ENCODE data around the gene TCL1A. TPM values are rescaled to one million over a fixed set of nuclear protein-coding genes. Genes with fewer than 3 reads are reported as not detected.

TCL1A gene
- total and polyA plus RNA-seq, 4 donors = 0.14 to 17.2 (median 0.68) TPM

DNA sequence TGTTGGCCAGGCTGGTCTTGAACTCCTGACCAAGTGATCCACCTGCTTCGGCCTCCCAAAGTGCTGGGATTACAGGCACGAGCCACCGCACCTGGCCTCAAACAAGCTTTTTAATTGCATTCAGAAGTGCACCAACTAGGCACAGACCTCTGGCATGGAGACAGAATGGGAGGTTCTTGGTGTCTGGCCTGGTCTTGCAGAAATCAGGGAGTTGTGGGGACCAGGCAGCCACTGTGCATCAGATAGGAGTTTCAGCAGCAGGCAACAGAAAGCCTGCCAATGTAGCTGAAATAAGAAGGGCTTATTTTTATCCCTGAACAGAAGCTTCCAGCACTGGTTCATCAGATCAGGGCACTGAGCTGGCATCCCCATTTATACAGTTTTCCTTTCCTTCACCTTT lies 49.9 kb downstream of the TCL1A start:
- H3K4me1 ChIP-seq (ENCODE audit: control insufficient read depth in 4 of 4, insufficient read depth in 4 of 4, low read length in 3 of 4) = peaks cover 0 to 9% (median 2%) of the 10 kb centered on the region in 4 donors
- H3K27ac ChIP-seq (ENCODE audit: low read depth in 1 of 2, low read length in 2 of 2) = no peak overlapping the region
- H3K27me3 ChIP-seq (ENCODE audit: control insufficient read depth in 4 of 4, insufficient read depth in 4 of 4, low read length in 3 of 4) = no peaks in the 10 kb centered on the region
- H3K9me3 ChIP-seq (ENCODE audit: control insufficient read depth in 4 of 4, low read length in 3 of 4) = peaks cover 0 to 2% (median 0%) of the 10 kb centered on the region in 4 donors
- 85% methylated on average over 3 of the region's 3 CpGs for WGBS
- no peak for TF ChIP-seq SP1 (IDR thresholded peaks at IDR 0.05)
- DNase-seq (ENCODE audit: low spot score) = no peak
- H3K4me3 ChIP-seq (ENCODE audit: low read depth in 1 of 3, low read length in 3 of 3) = no peak overlapping the region
- no peak overlapping the region for H3K9ac ChIP-seq (ENCODE audit: low read depth in 1 of 2, low read length in 2 of 2)
- H3K36me3 ChIP-seq (ENCODE audit: control insufficient read depth in 4 of 4, insufficient read depth in 3 of 4, low read depth in 1 of 4, low read length in 3 of 4) = no peaks in the 10 kb centered on the region

DNA sequence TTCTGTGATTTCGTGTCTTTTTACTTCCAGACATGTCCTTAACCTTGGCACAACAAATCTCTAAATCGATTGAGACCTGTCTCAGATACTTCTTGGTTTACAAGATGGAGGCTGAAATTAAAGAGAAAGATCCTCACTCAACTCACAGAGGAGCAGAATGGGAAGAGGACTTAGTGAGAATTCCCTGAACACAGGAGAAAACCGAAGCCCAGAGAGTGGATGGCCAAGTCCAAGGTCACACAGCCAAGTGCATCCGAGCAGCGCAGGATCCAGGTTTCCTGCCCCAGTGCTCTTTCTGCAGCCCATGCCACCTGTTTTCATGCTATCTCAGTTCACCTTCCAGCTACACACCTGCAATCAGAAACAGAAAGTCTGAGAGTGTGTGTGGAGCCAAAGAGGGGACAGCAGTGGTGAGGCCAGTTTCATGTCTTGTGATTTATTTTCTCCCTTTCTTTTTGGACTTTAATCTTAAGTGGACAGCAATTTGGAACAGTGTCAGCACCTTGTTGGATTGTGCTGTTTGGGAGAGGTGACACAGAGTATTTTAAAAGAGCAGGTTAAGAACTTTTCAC lies 50.6 kb downstream of the TCL1A start:
- Histone ChIP-seq H3K27ac (ENCODE audit: low read depth in 1 of 2, low read length in 2 of 2) (no peak overlapping the region), H3K36me3 (ENCODE audit: control insufficient read depth in 4 of 4, insufficient read depth in 3 of 4, low read depth in 1 of 4, low read length in 3 of 4) (no peaks in the 10 kb centered on the region), H3K9me3 (ENCODE audit: control insufficient read depth in 4 of 4, low read length in 3 of 4) (peaks cover 0 to 2% (median 0%) of the 10 kb centered on the region in 4 donors), H3K4me1 (ENCODE audit: control insufficient read depth in 4 of 4, insufficient read depth in 4 of 4, low read length in 3 of 4) (peaks cover 0 to 9% (median 2%) of the 10 kb centered on the region in 4 donors), H3K9ac (ENCODE audit: low read depth in 1 of 2, low read length in 2 of 2) (no peak overlapping the region), H3K4me3 (ENCODE audit: low read depth in 1 of 3, low read length in 3 of 3) (no peak overlapping the region), H3K27me3 (ENCODE audit: control insufficient read depth in 4 of 4, insufficient read depth in 4 of 4, low read length in 3 of 4) (no peaks in the 10 kb centered on the region)
- 59% methylated on average over 5 of the region's 5 CpGs for WGBS
- no peak for DNase-seq (ENCODE audit: low spot score)
- TF ChIP-seq JUND (IDR thresholded peaks at IDR 0.05) = no peak
- TF ChIP-seq TAF1 (conservative IDR thresholded peaks at IDR 0.05) = no peak
- TF ChIP-seq RAD21 (IDR thresholded peaks at IDR 0.05) = no peak
- TF ChIP-seq, protein P1, sequence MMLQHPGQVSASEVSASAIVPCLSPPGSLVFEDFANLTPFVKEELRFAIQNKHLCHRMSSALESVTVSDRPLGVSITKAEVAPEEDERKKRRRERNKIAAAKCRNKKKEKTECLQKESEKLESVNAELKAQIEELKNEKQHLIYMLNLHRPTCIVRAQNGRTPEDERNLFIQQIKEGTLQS (IDR thresholded peaks at IDR 0.05) = no peak
- no peak for TF ChIP-seq NR2F2 (IDR thresholded peaks at IDR 0.05)
- TF ChIP-seq, protein P2, sequence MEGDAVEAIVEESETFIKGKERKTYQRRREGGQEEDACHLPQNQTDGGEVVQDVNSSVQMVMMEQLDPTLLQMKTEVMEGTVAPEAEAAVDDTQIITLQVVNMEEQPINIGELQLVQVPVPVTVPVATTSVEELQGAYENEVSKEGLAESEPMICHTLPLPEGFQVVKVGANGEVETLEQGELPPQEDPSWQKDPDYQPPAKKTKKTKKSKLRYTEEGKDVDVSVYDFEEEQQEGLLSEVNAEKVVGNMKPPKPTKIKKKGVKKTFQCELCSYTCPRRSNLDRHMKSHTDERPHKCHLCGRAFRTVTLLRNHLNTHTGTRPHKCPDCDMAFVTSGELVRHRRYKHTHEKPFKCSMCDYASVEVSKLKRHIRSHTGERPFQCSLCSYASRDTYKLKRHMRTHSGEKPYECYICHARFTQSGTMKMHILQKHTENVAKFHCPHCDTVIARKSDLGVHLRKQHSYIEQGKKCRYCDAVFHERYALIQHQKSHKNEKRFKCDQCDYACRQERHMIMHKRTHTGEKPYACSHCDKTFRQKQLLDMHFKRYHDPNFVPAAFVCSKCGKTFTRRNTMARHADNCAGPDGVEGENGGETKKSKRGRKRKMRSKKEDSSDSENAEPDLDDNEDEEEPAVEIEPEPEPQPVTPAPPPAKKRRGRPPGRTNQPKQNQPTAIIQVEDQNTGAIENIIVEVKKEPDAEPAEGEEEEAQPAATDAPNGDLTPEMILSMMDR (IDR thresholded peaks at IDR 0.05; ENCODE audit: low read depth, low read length, missing input control) = no peak
- TF ChIP-seq SP1 (IDR thresholded peaks at IDR 0.05) = no peak
- TF ChIP-seq, protein P3, sequence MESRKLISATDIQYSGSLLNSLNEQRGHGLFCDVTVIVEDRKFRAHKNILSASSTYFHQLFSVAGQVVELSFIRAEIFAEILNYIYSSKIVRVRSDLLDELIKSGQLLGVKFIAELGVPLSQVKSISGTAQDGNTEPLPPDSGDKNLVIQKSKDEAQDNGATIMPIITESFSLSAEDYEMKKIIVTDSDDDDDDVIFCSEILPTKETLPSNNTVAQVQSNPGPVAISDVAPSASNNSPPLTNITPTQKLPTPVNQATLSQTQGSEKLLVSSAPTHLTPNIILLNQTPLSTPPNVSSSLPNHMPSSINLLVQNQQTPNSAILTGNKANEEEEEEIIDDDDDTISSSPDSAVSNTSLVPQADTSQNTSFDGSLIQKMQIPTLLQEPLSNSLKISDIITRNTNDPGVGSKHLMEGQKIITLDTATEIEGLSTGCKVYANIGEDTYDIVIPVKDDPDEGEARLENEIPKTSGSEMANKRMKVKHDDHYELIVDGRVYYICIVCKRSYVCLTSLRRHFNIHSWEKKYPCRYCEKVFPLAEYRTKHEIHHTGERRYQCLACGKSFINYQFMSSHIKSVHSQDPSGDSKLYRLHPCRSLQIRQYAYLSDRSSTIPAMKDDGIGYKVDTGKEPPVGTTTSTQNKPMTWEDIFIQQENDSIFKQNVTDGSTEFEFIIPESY (IDR thresholded peaks at IDR 0.05) = no peak
- no peak for TF ChIP-seq RXRA (IDR thresholded peaks at IDR 0.05)
- TF ChIP-seq FOXA2 (IDR thresholded peaks at IDR 0.05) = no peak

DNA sequence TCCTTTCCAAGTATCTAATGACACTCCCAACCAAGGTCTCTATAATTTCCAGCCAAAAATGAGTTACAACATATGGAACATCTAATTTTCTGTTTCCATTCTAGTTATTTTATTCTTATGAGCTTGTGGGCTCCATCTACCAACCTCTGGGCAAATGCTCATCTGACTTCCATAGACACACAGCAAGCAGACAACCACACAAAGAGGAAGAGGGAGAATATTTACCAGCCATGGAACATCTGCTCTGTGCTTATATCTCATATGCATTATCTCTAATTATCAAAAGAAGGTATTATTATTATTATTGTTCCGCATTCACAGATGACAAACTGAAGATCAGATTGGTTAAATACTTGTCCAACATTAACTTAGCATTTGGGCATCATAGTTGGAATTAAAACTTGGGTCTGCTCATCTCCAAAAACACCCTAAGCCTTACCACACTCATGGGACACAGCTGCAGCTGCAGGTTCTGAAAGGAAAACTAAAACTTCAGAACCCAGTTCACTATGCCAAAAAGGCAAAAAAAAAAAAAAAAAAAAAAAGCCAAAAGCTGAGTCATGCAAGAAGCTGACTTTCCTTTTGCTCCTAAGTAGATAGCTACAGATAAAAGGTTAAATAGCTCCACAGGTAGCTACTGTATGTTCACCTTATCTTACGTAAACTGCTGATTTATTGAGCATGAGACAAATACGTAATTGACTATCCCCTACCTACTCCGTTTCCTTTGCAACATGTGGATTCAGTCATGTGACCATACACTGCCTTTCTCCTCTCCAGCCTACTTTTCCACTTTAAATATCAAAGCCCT lies 51.3 kb downstream of the TCL1A start:
- Histone ChIP-seq H3K36me3 (ENCODE audit: control insufficient read depth in 4 of 4, insufficient read depth in 3 of 4, low read depth in 1 of 4, low read length in 3 of 4) (no peaks in the 10 kb centered on the region), H3K9me3 (ENCODE audit: control insufficient read depth in 4 of 4, low read length in 3 of 4) (peaks cover 0 to 2% (median 0%) of the 10 kb centered on the region in 4 donors), H3K9ac (ENCODE audit: low read depth in 1 of 2, low read length in 2 of 2) (no peak overlapping the region), H3K27me3 (ENCODE audit: control insufficient read depth in 4 of 4, insufficient read depth in 4 of 4, low read length in 3 of 4) (no peaks in the 10 kb centered on the region), H3K4me1 (ENCODE audit: control insufficient read depth in 4 of 4, insufficient read depth in 4 of 4, low read length in 3 of 4) (peaks cover 0 to 9% (median 2%) of the 10 kb centered on the region in 4 donors), H3K27ac (ENCODE audit: low read depth in 1 of 2, low read length in 2 of 2) (no peak overlapping the region), H3K4me3 (ENCODE audit: low read depth in 1 of 3, low read length in 3 of 3) (no peak overlapping the region)
- WGBS = 38% methylated on average over 4 of the region's 4 CpGs
- no peak for DNase-seq (ENCODE audit: low spot score)
- TF ChIP-seq JUND (IDR thresholded peaks at IDR 0.05) (no peak), HNF4A (conservative IDR thresholded peaks at IDR 0.05) (no peak), RXRA (IDR thresholded peaks at IDR 0.05) (no peak), EGR1 (IDR thresholded peaks at IDR 0.05; ENCODE audit: low read depth in 2 of 2) (no peak), FOXA1 (IDR thresholded peaks at IDR 0.05) (no peak), TAF1 (conservative IDR thresholded peaks at IDR 0.05) (no peak)
- TF ChIP-seq, protein P3 (IDR thresholded peaks at IDR 0.05) = no peak
- TF ChIP-seq, protein P4, sequence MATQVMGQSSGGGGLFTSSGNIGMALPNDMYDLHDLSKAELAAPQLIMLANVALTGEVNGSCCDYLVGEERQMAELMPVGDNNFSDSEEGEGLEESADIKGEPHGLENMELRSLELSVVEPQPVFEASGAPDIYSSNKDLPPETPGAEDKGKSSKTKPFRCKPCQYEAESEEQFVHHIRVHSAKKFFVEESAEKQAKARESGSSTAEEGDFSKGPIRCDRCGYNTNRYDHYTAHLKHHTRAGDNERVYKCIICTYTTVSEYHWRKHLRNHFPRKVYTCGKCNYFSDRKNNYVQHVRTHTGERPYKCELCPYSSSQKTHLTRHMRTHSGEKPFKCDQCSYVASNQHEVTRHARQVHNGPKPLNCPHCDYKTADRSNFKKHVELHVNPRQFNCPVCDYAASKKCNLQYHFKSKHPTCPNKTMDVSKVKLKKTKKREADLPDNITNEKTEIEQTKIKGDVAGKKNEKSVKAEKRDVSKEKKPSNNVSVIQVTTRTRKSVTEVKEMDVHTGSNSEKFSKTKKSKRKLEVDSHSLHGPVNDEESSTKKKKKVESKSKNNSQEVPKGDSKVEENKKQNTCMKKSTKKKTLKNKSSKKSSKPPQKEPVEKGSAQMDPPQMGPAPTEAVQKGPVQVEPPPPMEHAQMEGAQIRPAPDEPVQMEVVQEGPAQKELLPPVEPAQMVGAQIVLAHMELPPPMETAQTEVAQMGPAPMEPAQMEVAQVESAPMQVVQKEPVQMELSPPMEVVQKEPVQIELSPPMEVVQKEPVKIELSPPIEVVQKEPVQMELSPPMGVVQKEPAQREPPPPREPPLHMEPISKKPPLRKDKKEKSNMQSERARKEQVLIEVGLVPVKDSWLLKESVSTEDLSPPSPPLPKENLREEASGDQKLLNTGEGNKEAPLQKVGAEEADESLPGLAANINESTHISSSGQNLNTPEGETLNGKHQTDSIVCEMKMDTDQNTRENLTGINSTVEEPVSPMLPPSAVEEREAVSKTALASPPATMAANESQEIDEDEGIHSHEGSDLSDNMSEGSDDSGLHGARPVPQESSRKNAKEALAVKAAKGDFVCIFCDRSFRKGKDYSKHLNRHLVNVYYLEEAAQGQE (IDR thresholded peaks at IDR 0.05) = no peak
- TF ChIP-seq, protein P1 (IDR thresholded peaks at IDR 0.05) = no peak
- TF ChIP-seq, protein P5, sequence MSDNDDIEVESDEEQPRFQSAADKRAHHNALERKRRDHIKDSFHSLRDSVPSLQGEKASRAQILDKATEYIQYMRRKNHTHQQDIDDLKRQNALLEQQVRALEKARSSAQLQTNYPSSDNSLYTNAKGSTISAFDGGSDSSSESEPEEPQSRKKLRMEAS (IDR thresholded peaks at IDR 0.05) = no peak

Data from liver (tissue), 9 donors.